ENCODE results near the gene DNMT3A. TPM values are rescaled to one million over a fixed set of nuclear protein-coding genes. Genes with fewer than 3 reads are reported as not detected.

Gene DNMT3A
- total RNA-seq, 1 donor from 2014 or later: 31.7 TPM

DNA sequence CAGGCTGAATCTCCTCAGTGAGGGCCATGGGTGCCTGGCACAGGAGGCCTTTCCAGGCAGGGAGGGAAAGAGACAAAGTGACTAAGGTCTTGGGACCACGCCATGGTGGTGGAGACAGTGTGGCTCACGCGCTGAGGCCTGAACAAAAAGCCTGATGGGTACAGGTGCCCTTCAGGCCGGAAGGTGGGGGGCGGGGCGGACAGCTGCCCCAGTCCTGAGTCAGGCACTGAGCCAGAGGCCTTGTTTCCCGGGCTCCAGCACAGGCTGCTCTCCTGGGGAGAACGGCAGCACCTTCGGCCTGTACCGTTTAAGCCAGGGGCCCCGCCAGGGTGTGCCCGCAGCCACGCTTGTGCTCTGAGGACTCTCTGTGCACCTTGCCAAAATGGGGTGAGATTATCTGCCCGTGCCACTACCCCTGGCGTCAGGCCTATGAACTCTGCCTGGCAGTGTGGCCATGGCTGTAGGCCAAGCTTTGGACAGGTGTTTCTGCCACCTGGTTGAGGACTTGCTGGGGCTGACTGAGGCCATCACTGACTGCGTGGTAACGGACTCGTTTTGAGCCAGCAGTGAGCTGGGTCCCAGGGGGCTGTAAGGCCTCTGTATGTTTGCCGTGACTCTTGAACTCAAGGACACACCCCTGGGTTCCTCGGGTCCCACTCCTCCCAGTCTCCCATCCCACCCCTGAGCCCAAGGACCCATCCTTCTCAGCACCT lies 31.7 kb upstream of the DNMT3A start:
- no peak for DNase-seq (ENCODE audit: low read depth, low spot score)

- DNase-seq (ENCODE audit: low read depth, low spot score): no peak
Observed at GRCh38 chr2:25372405-25373268, 30.9 kb upstream of the DNMT3A start.

- DNase-seq (ENCODE audit: low read depth, low spot score): no peak
Observed at GRCh38 chr2:25371253-25372241, 29.8 kb upstream of the DNMT3A start.

DNA sequence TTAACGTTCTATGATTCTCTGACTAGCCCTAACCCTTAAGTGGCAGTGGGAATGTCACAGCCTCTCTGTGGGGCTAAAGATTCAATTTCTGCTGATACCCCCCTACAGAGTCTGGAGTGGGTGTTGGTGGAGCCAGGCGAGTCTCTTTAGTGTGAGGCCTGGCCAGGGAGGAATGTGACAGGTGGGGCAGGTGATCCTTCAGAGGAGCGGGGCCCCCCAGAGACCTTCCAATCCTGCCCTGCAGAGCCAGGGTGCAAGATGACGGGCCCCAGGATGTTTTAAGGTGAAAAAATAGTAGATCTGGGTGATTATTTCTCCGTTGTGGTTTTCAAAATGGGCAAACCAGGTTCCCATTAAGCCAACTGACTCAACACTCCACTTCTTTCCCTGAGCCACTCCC lies 28.2 kb upstream of the DNMT3A start:
- DNase-seq (ENCODE audit: low read depth, low spot score): no peak

DNA sequence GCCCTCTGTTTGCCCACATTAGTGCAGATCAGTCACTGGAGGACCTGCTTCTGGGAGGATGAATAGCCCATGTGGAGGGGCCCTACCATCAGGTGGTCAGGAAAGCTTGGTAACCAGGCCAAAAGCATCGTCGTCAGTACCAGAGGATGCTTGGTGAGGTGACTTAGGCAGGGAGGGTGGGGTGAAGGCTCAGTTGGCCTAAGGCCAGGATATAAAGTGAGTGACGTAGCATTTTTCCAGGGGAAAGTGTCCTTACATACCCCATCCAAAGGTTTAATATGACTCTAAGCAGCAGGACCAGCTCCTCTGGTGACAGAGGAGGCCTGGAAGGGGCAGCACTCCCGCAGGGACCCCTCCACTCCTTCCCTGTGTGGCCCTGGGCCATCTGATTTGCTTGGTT lies 27.7 kb upstream of the DNMT3A start:
- no peak for DNase-seq (ENCODE audit: low read depth, low spot score)

- DNase-seq (ENCODE audit: low read depth, low spot score): no peak
Observed at GRCh38 chr2:25368660-25369059, 26.9 kb upstream of the DNMT3A start.

DNA sequence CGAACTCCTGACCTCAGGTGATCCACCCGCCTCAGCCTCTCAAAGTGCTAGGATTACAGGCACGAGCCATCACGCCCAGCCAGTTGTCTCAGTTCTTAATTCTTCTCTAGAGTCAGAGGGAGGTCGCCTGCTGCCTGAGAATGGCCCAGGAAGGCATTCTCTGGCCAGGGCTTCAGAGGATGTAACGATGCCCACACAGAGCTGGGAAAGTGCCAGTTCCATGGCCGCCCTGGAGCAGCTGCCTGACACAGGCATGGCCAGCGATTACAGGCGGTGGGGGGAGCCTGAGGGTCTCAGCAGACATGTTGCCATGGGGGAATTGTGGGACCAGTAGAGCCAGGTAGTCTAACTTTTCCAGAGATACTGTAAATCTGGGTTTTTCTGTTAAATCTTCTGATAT lies 25.6 kb upstream of the DNMT3A start:
- no peak for DNase-seq (ENCODE audit: low read depth, low spot score)

DNA sequence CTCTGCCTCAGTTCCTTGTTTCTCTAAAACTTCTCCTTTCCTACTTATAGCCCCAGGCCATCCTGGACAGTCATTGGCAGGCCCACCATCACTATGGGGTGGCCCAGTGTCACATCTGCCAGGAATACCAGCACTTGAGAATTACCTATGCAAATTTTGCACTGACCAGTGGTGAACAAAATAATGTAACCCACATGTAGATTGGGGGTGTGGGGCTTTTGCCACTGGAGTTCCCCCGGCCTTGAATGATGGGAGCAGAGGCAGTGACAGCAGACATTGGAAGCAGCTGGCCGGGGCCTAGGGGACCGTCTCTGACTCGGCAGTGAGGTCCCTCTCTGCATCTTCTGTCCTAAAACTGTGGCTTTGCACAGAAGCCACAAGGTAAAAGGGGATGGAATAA lies 24.9 kb upstream of the DNMT3A start:
- no peak for DNase-seq (ENCODE audit: low read depth, low spot score)

DNA sequence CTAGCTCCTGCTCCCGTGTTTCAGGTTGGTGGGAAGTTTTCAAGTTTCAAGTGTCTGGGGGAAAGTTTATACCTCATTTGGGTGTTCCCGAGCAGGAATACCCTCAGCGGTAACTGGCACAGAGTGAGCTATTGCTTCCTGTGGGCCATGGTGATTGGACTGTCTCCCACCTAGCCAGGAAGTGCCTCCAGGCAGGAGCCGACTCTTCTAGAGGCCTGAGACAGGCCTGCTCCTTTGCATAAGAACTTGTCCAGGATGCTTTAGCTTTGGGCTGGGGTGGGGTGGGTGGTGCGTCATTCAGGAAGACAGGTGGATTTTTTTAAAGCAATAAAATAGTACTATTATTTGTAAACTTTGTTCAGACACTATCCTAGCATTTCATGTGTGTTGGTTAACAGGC lies 23.5 kb upstream of the DNMT3A start:
- no peak for DNase-seq (ENCODE audit: low read depth, low spot score)

DNA sequence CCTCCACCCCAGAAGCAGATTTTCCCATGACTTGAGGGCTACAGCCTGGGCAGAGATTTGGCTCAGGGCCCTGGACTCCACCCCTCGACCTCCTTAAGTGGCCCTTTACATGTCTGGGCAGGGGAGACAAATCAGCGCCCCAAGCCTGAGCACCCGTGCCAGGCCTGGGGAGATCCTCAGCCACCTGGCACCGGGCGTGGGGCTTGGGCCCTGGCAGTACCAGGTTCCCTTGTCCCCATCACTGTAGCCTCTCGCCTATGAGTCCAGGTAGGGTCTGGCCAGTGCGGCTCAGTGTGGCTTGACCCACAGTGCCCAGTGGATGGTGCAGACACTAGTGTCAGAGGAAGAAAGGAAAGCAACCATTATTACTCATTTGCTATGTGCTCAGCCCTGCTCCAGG lies 22.0 kb upstream of the DNMT3A start:
- DNase-seq (ENCODE audit: low read depth, low spot score): no peak

- DNase-seq (ENCODE audit: low read depth, low spot score): no peak
Observed at GRCh38 chr2:25362434-25363145, 20.9 kb upstream of the DNMT3A start.

DNA sequence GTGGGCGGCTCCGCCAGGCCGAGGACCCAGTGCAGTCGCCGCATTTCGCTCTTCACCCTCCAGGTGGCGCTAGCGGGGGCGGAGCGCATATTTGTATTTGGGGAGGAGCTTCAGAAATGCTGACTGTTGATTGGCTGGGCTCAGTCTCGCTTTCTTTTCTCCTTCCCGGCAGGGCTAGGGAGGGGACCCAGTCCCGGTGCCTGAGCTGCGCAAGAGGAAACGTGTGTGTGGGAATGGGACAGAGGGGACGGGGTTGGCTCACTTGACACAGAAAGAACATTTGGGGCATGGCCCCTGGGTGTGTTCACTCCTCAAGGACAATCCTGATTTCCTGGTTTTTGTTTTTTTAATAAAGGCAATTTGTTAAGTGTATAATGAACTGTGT lies 20.3 kb upstream of the DNMT3A start:
- peak; percentile 57 for DNase-seq (ENCODE audit: low read depth, low spot score)

DNA sequence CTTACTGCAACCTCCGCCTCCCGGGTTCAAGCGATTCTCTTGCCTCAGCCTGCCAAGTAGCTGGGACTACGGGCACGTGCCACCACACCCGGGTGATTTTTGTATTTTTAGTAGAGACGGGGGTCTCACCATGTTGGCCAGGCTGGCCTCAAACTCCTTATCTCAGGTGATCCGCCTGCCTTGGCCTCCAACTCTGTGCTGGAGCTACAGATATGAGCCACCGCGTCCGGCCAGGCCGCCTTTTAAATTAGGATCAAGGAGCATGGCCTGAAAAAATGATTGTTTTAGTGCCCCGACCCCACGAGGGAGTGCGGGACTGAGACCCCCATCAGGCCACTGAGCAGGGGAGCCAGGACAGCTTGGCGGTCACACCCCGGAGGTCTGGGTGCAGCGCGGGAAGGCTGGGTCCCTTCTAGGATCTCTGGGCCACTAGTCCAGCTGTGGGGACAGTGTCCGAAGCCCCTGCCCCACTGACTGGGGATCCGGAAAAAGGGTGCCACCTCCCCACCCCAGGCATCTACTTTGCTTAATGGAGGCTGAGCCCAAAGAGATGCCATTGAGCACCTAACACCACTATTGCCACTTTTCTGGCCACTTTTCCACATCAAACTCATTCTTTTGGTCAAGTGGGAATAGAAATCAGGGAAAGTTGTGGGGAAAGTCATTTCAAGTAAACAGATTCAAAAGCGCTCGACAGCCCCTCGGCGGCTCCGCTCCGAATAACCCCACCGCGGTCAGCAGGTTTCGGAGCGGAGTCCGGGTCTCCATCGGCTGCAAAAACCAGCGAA lies 19.7 kb upstream of the DNMT3A start:
- no peak for DNase-seq (ENCODE audit: low read depth, low spot score)

DNA sequence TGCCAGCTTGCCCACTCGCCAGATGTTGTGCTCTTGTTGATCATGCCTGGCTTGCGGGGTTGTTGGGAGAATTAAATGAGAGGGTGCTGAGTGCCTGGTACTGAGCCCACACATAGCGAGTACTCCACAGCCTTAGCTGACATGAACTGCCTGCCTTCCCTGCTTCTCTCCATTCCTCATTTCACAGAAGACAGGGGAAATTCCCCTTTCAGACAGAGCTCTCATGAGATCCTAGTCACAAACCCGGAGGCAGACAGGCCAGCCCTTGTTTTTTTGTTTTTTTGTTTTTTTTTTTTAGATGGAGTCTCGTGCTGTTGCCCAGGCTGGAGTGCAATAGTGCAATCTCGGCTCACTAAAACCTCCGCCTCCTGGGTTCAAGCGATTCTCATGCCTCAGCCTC lies 17.1 kb upstream of the DNMT3A start:
- no peak for DNase-seq (ENCODE audit: low read depth, low spot score)

DNA sequence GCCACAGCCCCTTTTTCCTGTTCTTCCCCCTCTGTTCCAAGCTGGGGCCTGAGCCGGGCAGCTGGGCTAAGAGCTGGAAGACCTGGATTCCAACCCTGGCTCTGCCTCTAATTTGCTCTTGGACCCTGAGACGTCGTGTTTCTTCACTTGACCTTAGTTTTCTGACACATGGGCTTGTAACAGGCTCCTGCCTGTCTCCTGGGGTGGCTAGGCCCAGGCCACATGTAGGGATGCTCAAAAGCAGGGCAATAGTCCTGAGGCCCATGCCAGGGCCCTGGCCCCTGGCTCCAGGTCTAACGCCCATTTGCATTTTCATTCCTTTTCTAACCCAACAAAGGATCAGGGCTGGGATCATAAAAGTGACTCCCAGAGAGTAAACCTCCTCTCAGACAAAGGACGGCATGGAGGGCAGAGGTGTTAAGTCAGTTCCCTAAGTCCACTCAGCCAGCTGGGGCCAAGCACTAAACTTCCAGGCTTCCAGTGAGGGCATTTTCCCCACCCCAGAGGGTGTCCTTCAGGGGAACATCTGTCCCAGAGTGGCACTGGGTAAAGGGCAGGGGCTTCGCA lies 16.6 kb upstream of the DNMT3A start:
- DNase-seq (ENCODE audit: low read depth, low spot score): no peak

- DNase-seq (ENCODE audit: low read depth, low spot score): no peak
Observed at GRCh38 chr2:25356088-25356487, 14.4 kb upstream of the DNMT3A start.

DNA sequence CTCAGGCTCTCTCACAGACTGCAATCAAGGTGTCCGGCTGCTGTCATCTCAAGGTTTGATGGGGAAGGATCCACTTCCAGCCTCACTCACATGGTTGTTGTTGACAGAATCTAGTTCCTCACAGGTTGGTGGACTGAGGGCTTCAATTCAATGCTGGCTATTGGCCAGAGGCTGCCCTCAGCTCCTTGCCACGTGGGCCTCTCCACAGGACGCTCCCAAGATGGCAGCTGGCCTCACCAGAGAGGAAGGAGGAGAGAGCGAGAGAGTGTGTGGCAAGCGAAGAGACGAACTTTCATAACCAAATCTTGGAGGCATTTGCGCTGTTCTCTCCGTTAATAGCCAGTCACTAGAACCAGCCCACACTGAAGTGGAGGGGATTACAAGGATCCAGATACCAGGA lies 13.5 kb upstream of the DNMT3A start:
- DNase-seq (ENCODE audit: low read depth, low spot score): no peak

DNA sequence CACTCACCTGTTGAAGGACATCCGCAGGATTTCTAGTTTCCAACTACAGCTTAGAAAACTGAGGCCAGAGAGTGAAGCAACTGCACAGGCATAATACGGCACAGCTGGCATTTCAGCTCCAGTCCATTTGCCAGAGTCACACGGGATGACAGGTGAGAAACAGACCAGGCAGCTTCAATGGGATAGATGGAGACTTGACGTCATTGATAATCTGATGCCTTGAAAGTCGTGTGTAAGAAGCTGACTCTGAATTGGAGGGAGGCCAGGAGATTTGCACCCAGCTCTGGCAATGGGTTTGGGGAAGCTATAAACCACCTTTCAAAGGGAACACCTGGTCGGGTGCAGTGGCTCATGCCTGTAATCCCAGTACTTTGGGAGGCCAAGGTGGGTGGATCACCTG lies 12.4 kb upstream of the DNMT3A start:
- DNase-seq (ENCODE audit: low read depth, low spot score): no peak

DNA sequence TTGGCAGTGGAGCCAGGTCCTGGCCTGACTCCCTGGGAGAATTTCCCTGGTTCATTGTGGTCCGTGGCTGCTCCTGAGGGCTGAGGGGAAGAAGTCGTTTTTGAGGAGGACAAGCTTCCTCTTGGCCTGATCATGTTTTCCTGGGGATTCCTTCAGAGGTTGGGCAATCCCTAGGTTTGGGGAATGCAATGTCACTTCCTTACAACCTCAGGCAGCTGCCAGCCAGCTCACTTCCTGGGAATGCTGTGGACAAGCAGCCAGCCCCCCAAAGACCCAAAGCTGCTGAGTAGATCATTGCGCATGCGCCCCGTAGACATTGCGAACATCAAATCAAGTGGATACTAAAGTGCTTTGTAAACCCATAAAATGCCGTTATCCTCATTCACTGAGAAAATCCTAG lies 7.7 kb upstream of the DNMT3A start:
- DNase-seq (ENCODE audit: low read depth, low spot score): no peak

DNA sequence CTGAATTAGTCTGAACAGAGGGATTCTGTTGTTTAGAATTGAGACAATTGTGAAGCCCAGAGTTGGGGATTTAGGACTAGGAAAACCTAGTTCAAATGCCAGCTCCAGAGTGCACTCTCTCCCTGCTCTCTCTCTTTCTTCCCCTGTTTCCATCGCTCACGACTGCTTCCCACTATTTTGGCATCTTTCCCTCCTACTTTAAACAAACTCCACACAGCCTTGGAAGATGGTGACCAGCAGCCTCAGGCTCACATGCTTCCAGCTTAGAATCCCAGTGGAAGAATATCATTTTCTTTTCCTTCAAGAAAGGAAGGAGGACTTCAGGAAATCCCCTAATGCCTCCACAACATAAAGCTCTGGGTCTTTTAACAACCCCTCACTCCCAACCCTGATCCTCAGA lies 6.1 kb upstream of the DNMT3A start:
- DNase-seq (ENCODE audit: low read depth, low spot score): no peak

Measured in pulmonary artery endothelial cell (primary cell).